H1 (cell line): ENCODE data around the gene HIBADH. TPM values are rescaled to one million over a fixed set of nuclear protein-coding genes. Genes with fewer than 3 reads are reported as not detected.

Source experiments
- CEBPB ChIP-seq: IDR thresholded peaks from 2 replicates; pipeline ENCODE4 v1.6.1; 2012; ENCODE audit warnings: low read depth, low read length
- polyA plus RNA-seq, 7 experiments: library from polyadenylated mRNA; depleted of rRNA in 3 of 7; stranded (reverse) in 5 of 7; unstranded in 2 of 7; fragments of >200 nt in 5 of 7; fragments of 200-250 nt in 2 of 7; gene quantifications; 1 replicate in 5 of 7; 2 replicates in 1 of 7; 4 replicates in 1 of 7; pipeline versions ENCODE4 v1.2.1 to v1.2.3, GENCODE V29; 2011 to 2013; ENCODE audit warnings: missing spikeins in 2 of 7, mixed read lengths in 2 of 7
- total RNA-seq: library from RNA; stranded (reverse); fragmentation: NEBNext Ultra II Directional; extraction: Animal tissue kit (Norgen Biotek cat#: 25700); gene quantifications from 2 replicates; pipeline ENCODE4 v1.2.1, GENCODE V29; 2021

Gene HIBADH
- total and polyA plus RNA-seq, 2 of the 8 experiments (the other 6 are each of a cell fraction or from before 2014, with no cell fraction given): 30.1 to 39.5 TPM

DNA sequence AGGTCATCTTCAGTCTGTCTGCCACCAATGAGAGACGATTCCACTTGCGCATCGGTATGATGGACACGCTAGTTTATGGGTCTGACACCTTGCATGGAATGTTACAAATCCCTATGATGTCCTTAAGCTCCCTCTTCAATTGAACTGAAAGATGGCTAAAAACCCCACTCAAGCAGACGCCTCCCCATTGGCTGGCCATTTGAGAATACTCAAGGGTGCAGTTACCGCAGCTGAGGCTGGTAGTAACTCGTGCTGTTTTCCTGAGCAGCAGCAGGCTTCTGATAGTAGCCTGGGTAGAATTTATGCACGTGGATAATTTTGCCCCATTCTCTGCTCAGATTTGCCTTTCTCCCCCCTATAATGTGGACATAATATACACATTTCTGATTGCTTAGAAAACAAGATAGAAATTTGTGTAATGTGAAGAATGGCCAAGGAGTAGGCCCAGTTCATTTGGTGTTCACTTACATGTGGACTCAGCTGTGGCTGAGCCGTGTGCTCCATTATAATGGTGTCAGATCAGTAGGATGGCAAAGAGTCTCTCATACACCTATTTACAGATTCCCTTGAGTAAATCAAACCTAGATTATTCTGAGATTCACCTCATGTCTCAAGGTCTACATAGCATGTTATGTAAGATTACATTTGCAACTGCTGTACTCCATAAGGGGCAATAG is 142.8 kb downstream of the HIBADH start (continued):
- TF ChIP-seq CEBPB: no peak
- TF ChIP-seq, all 59 proteins: peak for 0
